SU-DHL-6 (cell line): ENCODE results near the gene CDH22.

Experiments used
- CTCF ChIP-seq: fragments of 200-600 bp; sonication (generic); IDR thresholded peaks from one replicate; pipeline ENCODE4 v1.5.1; 2017; ENCODE audit warnings: antibody characterized with exemption, mild to moderate bottlenecking, low read length, moderate library complexity; ENCODE audit not compliant: insufficient read depth, poor library complexity, severe bottlenecking
- EZH2phosphoT487 ChIP-seq: fragments of 200-600 bp; sonication (generic), shearing (Covaris generic); conservative IDR thresholded peaks from 2 replicates; pipeline ENCODE4 v1.6.1; 2018; ENCODE audit warnings: mild to moderate bottlenecking, antibody characterized with exemption, low read length, moderate library complexity, mixed read lengths

GRCh38 chr20:46327557-46327956 is 19.3 kb upstream of the CDH22 start:
- TF ChIP-seq CTCF (no peak), EZH2phosphoT487 (no peak)
